AG09319 (cell line): ENCODE data around the gene CDRT4.

ENCODE experiments used
- DNase-seq: peaks from one replicate; pipeline ENCODE4 v3.0.0-alpha.2; 2010; ENCODE audit warnings: low read depth; ENCODE audit errors: extremely low read depth
- TF ChIP-seq, protein P1 (sequence below): IDR thresholded peaks from 2 replicates; pipeline ENCODE4 v1.5.1; 2011; ENCODE audit warnings: low read depth, mild to moderate bottlenecking, inconsistent platforms, low read length, moderate library complexity

Gene CDRT4

DNA sequence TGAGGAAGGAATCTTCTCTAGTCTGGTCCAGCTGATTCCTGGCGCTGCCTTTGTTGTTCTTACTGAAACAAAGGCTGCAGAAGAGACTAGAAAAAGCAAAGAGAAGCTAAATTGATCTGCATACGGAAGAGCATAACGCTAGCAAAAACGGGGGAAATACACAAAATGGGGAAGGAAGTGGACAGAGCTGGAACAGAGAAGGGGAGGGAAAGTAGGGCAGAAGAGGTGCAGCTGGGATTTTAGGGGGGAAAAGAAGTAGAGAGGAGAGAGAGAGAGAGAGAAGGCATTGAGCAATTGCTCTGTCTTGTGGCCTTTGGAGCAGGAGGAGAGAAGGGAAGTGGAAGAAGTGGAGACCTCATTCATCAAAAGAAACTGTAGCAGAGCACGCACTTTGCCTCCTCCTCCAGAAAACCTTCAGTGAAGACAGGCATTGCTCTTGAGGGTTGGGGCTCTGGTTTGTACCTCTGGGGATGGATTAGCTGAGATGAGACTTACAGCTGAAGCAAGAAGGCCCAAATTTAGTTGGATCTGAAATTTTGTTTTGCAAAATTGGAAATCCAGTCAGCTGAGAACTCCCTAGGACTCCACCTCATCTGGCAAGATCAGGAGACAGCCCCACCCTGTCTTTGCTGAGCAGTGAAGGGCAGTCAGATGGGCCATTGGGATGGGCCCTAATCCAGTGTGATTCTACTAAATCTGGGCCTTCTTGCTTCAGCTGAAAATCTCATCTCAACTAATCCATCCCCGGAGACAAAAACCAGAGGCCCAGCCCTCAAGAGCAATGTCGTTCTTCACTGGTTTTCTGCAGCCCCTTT, 55.8 kb downstream of the CDRT4 start:
- TF ChIP-seq, protein P1, sequence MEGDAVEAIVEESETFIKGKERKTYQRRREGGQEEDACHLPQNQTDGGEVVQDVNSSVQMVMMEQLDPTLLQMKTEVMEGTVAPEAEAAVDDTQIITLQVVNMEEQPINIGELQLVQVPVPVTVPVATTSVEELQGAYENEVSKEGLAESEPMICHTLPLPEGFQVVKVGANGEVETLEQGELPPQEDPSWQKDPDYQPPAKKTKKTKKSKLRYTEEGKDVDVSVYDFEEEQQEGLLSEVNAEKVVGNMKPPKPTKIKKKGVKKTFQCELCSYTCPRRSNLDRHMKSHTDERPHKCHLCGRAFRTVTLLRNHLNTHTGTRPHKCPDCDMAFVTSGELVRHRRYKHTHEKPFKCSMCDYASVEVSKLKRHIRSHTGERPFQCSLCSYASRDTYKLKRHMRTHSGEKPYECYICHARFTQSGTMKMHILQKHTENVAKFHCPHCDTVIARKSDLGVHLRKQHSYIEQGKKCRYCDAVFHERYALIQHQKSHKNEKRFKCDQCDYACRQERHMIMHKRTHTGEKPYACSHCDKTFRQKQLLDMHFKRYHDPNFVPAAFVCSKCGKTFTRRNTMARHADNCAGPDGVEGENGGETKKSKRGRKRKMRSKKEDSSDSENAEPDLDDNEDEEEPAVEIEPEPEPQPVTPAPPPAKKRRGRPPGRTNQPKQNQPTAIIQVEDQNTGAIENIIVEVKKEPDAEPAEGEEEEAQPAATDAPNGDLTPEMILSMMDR = no peak
- DNase-seq = no peak

DNA sequence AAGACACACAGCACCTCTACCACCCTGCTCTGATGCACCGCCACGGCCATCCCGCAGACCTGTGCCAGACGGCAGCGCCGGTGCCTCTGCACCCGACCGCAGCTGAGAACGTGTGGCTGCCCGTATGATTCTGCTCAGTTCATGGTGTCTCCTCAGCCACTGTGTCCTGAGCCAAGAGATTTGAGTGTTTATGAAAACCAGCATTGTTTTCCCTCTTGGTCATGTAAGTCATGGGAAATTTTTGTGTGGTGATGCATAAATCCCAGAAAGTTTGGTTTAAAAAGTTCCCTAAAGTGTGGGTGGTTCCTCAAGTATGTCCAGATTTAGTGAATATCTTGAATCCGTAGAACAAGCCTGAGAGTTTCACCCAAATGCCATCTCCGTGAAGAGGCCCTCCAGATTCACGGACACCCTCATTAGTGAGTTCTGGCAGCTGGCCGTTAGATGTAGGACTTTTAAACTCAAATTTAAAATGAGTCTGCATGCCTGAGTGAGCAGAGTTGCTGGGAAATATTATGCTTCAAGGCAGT, 57.6 kb downstream of the CDRT4 start:
- peak; percentile 81 for DNase-seq

DNA sequence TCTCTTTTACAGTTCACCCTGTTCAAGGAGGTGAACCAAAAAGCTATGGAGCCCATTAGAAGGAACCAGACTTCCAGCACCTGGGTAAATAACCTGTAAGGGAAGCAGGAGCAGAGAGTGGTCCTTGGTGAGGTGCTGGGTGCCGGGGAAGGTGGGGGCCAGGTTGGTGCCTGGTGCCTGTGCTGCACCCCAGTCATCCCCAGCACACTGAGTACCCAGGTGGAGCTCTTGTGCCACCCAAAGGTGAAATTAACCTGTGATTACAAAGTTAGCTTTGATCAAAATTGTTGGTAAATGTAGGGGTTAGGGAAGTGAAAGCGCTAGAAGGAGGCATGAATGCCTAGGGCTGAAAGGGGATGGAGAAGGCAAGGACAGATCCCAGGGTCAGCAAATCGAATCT, 58.6 kb downstream of the CDRT4 start:
- no peak for DNase-seq
- TF ChIP-seq, protein P1 = no peak

More for the DNA sequence above, 57.6 kb downstream of the CDRT4 start:
- TF ChIP-seq, protein P1 = no peak

DNA sequence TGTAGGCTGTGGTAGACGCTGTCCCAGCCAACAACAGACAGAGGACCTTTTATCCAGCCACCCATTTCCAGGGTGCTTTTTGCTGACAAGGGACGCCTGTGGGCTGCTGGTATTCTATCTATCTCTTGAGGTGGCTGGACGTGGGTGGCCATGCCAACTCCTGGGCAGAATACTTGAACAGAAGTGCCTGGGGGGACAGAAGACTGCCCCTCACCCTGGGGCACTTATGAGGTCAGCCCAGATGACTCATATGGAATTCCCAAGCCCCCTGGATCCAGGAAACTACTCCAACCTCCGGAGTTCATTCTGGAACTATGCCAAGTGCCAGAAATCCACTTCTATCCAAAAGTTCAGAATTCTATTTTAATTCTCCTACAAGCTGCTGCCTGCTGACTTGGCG, 61.3 kb downstream of the CDRT4 start:
- no peak for DNase-seq
- TF ChIP-seq, protein P1 = no peak

DNA sequence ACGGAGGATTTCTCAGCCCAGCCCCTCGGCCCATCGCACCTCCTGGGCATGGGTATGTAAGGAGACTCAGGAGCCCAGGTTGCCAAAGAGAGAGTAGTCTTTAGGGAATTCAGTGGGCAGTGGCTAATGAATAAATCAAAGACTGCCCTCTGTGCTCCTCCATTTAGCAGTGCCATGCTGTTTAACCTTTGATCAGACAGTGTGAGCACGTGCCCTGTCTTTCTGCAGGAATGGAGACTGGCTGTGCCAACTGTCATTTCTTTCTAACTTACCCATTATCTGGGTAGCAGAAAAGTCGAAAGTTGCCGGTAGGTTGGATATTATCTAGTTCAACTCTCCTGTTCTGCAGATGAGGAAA, 62.4 kb downstream of the CDRT4 start:
- TF ChIP-seq, protein P1 = no peak
- DNase-seq = no peak

DNA sequence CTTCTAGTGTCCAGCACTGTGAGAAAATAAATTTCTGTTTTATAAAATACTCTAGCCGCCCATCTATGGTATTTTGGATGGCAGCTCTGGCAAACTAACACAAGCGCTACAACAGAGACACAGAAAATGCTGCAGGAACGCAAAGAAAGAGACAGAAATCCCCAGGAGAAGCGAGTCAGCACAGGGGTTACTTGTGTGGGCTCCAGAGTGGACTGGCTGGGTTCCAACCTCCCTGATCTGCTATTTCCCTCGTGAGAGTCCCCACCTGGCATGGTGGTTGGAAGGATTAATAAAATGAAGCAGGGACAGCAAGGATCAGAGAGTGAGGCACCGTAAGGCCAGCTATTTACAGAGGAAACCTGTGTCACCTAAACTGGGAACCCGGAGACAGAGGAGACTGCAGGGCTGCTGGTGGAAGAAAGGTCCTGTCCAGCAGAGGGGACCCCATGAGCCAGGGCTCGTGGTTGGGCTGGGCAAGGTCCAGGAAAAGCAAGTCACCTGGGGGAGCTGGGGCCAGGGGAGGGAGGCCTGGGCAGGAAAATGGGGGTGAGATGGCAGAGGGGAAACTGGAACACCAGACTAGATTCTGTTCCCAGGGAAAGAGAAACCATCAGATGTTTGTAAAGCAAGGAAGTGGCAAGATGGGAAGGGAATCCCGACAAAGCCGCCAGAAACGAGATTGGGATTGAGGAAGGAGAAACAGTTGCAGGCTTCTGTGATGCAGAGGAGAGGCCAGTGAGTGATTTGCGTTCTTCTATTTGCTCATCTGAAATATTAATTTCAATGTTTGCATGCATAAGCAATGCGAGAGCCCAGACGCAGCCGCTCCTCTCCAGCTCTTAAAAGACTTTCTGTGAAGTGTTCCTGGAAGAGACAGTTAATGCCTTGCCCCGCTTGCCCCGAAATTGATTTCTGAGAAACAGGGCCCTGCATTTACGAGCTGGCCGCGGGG, 63.0 kb downstream of the CDRT4 start:
- no peak for DNase-seq

More for the DNA sequence above, 63.0 kb downstream of the CDRT4 start:
- TF ChIP-seq, protein P1 = no peak
